WTC11 (cell line): Measurements from ENCODE around the gene HDAC9. TPM values are rescaled to one million over a fixed set of nuclear protein-coding genes. Genes with fewer than 3 reads are reported as not detected.

Source experiments
- ATAC-seq: fragments of 200-7000 bp; cut with Tn5 transposase; 2 replicates; pipeline ENCODE4 v1.10.0; 2021; ENCODE audit warnings: mild to moderate bottlenecking, moderate library complexity
- CTCF ChIA-PET: fragments of 300-600 bp; sonication (Branson Sonifier 250); formaldehyde crosslinking; loops from one replicate; lab custom pipeline; 2021; ENCODE audit warnings: antibody characterized with exemption; lab: Charles Lee
- POLR2A ChIA-PET: fragments of 350-600 bp; sonication (Branson Sonifier 250); formaldehyde crosslinking; loops from one replicate; lab custom pipeline; 2021; ENCODE audit warnings: antibody characterized with exemption; lab: Charles Lee
- DNase-seq: peaks from one replicate; pipeline ENCODE4 v3.0.0; 2021; ENCODE audit warnings: low spot score
- H3K27ac Mint-ChIP-seq: 2 replicates; pipeline ENCODE4 v1.8.0; 2021; ENCODE audit warnings: mixed read lengths
- H3K27me3 Mint-ChIP-seq: 2 replicates; pipeline ENCODE4 v1.8.0; 2021; ENCODE audit warnings: low read depth, mild to moderate bottlenecking, moderate library complexity, mixed read lengths
- H3K36me3 Mint-ChIP-seq: 2 replicates; pipeline ENCODE4 v1.8.0; 2021; ENCODE audit warnings: mixed read lengths
- H3K4me1 Mint-ChIP-seq: 2 replicates; pipeline ENCODE4 v1.8.0; 2022; ENCODE audit warnings: mixed read lengths
- H3K4me3 Mint-ChIP-seq: 2 replicates; pipeline ENCODE4 v1.8.0; 2021; ENCODE audit warnings: mild to moderate bottlenecking, moderate library complexity, mixed read lengths
- H3K9me3 Mint-ChIP-seq: 2 replicates; pipeline ENCODE4 v1.8.0; 2021; ENCODE audit warnings: mixed read lengths
- CTCF ChIP-seq: fragments of 200-600 bp; IDR thresholded peaks from 2 replicates; pipeline ENCODE4 v1.8.0; 2022; ENCODE audit warnings: antibody characterized with exemption
- ERG ChIP-seq: fragments of 250-450 bp; sonication (Bioruptor Pico); IDR thresholded peaks from 2 replicates; pipeline ENCODE4 v1.8.0; 2021; ENCODE audit warnings: mild to moderate bottlenecking
- FOXK1 ChIP-seq: sonication (generic); formaldehyde crosslinking; IDR thresholded peaks from 2 replicates; pipeline ENCODE4 v1.8.0; 2022; ENCODE audit warnings: mild to moderate bottlenecking, moderate library complexity, missing genetic modification reagents
- FOXP1 ChIP-seq: sonication (generic); formaldehyde crosslinking; IDR thresholded peaks from 2 replicates; pipeline ENCODE4 v1.8.0; 2022; ENCODE audit warnings: missing genetic modification reagents, mild to moderate bottlenecking, moderate library complexity, borderline replicate concordance
- NR1H2 ChIP-seq: sonication (generic); formaldehyde crosslinking; IDR thresholded peaks from 2 replicates; pipeline ENCODE4 v1.9.0; 2021; ENCODE audit warnings: mild to moderate bottlenecking, moderate library complexity, missing genetic modification reagents
- TCF7 ChIP-seq: sonication (generic); formaldehyde crosslinking; IDR thresholded peaks from 2 replicates; pipeline ENCODE4 v1.8.0; 2022; ENCODE audit warnings: mild to moderate bottlenecking, low read depth, missing genetic modification reagents, moderate library complexity
- TP53 ChIP-seq: sonication (generic); formaldehyde crosslinking; IDR thresholded peaks from 2 replicates; pipeline ENCODE4 v1.8.1; 2023; ENCODE audit warnings: mild to moderate bottlenecking, missing genetic modification reagents
- ZNF317 ChIP-seq: sonication (generic); formaldehyde crosslinking; IDR thresholded peaks from 2 replicates; pipeline ENCODE4 v1.8.1; 2023; ENCODE audit warnings: low read depth, mild to moderate bottlenecking, moderate library complexity, missing genetic modification reagents, borderline replicate concordance
- ZNF423 ChIP-seq: fragments of 250-450 bp; sonication (Bioruptor Pico); IDR thresholded peaks from 2 replicates; pipeline ENCODE4 v2.1.2; 2022; ENCODE audit warnings: mild to moderate bottlenecking, moderate library complexity
- ZNF425 ChIP-seq: fragments of 250-450 bp; sonication (Bioruptor Pico); conservative IDR thresholded peaks from 2 replicates; pipeline ENCODE4 v1.9.0; 2021; ENCODE audit warnings: mild to moderate bottlenecking
- ZNF532 ChIP-seq: fragments of 250-450 bp; sonication (Bioruptor Pico); IDR thresholded peaks from 2 replicates; pipeline ENCODE4 v1.9.0; 2021; ENCODE audit warnings: mild to moderate bottlenecking, borderline replicate concordance
- total RNA-seq: library from RNA; stranded (reverse); gene quantifications from 3 replicates; pipeline ENCODE4 v1.2.3, GENCODE V29; 2021
- TF ChIP-seq, protein P1 (sequence below): sonication (generic); formaldehyde crosslinking; IDR thresholded peaks from 2 replicates; pipeline ENCODE4 v1.8.1; 2023; ENCODE audit warnings: mild to moderate bottlenecking, missing genetic modification reagents
- TF ChIP-seq, protein P2 (sequence below): sonication (generic); formaldehyde crosslinking; IDR thresholded peaks from 2 replicates; pipeline ENCODE4 v1.8.1; 2022; ENCODE audit warnings: low read depth, missing genetic modification reagents, borderline replicate concordance
- TF ChIP-seq, protein P3 (sequence below): sonication (generic); formaldehyde crosslinking; IDR thresholded peaks from 2 replicates; pipeline ENCODE4 v1.8.1; 2023; ENCODE audit warnings: mild to moderate bottlenecking, missing genetic modification reagents
- TF ChIP-seq, protein P4 (sequence below): fragments of 250-450 bp; sonication (Bioruptor Pico); IDR thresholded peaks from 2 replicates; pipeline ENCODE4 v1.9.0; 2021; ENCODE audit warnings: mild to moderate bottlenecking
- TF ChIP-seq, protein P5 (sequence below): sonication (generic); formaldehyde crosslinking; conservative IDR thresholded peaks from 2 replicates; pipeline ENCODE4 v1.8.1; 2022; ENCODE audit warnings: mild to moderate bottlenecking, missing genetic modification reagents

HDAC9 gene
- total RNA-seq, 1 experiment from 2014 or later: 18.8 TPM

GRCh38 chr7:18700147-18700546, 204.6 kb downstream of the HDAC9 start (continued):
- TF ChIP-seq ERG (CRISPR knock-in tag): no peak
- TF ChIP-seq, protein P1, sequence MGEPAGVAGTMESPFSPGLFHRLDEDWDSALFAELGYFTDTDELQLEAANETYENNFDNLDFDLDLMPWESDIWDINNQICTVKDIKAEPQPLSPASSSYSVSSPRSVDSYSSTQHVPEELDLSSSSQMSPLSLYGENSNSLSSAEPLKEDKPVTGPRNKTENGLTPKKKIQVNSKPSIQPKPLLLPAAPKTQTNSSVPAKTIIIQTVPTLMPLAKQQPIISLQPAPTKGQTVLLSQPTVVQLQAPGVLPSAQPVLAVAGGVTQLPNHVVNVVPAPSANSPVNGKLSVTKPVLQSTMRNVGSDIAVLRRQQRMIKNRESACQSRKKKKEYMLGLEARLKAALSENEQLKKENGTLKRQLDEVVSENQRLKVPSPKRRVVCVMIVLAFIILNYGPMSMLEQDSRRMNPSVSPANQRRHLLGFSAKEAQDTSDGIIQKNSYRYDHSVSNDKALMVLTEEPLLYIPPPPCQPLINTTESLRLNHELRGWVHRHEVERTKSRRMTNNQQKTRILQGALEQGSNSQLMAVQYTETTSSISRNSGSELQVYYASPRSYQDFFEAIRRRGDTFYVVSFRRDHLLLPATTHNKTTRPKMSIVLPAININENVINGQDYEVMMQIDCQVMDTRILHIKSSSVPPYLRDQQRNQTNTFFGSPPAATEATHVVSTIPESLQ (CRISPR knock-in tag): no peak
- TF ChIP-seq, protein P2, sequence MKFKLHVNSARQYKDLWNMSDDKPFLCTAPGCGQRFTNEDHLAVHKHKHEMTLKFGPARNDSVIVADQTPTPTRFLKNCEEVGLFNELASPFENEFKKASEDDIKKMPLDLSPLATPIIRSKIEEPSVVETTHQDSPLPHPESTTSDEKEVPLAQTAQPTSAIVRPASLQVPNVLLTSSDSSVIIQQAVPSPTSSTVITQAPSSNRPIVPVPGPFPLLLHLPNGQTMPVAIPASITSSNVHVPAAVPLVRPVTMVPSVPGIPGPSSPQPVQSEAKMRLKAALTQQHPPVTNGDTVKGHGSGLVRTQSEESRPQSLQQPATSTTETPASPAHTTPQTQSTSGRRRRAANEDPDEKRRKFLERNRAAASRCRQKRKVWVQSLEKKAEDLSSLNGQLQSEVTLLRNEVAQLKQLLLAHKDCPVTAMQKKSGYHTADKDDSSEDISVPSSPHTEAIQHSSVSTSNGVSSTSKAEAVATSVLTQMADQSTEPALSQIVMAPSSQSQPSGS (CRISPR knock-in tag): no peak
- TF ChIP-seq, protein P3, sequence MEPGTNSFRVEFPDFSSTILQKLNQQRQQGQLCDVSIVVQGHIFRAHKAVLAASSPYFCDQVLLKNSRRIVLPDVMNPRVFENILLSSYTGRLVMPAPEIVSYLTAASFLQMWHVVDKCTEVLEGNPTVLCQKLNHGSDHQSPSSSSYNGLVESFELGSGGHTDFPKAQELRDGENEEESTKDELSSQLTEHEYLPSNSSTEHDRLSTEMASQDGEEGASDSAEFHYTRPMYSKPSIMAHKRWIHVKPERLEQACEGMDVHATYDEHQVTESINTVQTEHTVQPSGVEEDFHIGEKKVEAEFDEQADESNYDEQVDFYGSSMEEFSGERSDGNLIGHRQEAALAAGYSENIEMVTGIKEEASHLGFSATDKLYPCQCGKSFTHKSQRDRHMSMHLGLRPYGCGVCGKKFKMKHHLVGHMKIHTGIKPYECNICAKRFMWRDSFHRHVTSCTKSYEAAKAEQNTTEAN (CRISPR knock-in tag): no peak
- TF ChIP-seq TP53 (CRISPR knock-in tag): no peak
- no peak for TF ChIP-seq ZNF423 (CRISPR knock-in tag)
- TF ChIP-seq, protein P4, sequence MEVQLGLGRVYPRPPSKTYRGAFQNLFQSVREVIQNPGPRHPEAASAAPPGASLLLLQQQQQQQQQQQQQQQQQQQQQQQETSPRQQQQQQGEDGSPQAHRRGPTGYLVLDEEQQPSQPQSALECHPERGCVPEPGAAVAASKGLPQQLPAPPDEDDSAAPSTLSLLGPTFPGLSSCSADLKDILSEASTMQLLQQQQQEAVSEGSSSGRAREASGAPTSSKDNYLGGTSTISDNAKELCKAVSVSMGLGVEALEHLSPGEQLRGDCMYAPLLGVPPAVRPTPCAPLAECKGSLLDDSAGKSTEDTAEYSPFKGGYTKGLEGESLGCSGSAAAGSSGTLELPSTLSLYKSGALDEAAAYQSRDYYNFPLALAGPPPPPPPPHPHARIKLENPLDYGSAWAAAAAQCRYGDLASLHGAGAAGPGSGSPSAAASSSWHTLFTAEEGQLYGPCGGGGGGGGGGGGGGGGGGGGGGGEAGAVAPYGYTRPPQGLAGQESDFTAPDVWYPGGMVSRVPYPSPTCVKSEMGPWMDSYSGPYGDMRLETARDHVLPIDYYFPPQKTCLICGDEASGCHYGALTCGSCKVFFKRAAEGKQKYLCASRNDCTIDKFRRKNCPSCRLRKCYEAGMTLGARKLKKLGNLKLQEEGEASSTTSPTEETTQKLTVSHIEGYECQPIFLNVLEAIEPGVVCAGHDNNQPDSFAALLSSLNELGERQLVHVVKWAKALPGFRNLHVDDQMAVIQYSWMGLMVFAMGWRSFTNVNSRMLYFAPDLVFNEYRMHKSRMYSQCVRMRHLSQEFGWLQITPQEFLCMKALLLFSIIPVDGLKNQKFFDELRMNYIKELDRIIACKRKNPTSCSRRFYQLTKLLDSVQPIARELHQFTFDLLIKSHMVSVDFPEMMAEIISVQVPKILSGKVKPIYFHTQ: no peak
- TF ChIP-seq NR1H2: no peak

GRCh38 chr7:18702071-18702829, 206.7 kb downstream of the HDAC9 start:
- no peaks in the 10 kb centered on the region for H3K9me3 Mint-ChIP-seq
- POLR2A ChIA-PET: interaction anchor here (0.7 kb wide), 1 partner anchor 15 kb away, joined by 6 read pairs; no protein-coding TSS in a partner anchor
- no peak for ATAC-seq
- CTCF ChIA-PET: no interaction called here
- no peaks in the 10 kb centered on the region for H3K27me3 Mint-ChIP-seq
- H3K4me3 Mint-ChIP-seq: no peak overlapping the region
- TF ChIP-seq ZNF317 (no peak), ZNF532 (CRISPR knock-in tag) (no peak), TCF7 (no peak), CTCF (no peak), FOXK1 (CRISPR knock-in tag) (no peak), ZNF425 (CRISPR knock-in tag) (no peak), FOXP1 (CRISPR knock-in tag) (no peak)
- TF ChIP-seq, protein P5, sequence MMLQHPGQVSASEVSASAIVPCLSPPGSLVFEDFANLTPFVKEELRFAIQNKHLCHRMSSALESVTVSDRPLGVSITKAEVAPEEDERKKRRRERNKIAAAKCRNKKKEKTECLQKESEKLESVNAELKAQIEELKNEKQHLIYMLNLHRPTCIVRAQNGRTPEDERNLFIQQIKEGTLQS (CRISPR knock-in tag): no peak
- no peak overlapping the region for H3K27ac Mint-ChIP-seq
- H3K36me3 Mint-ChIP-seq: no peaks in the 10 kb centered on the region
- H3K4me1 Mint-ChIP-seq: peaks cover 5% of the 10 kb centered on the region; the same call in 1 of the 2 replicates
- DNase-seq: no peak
